Activated CD4-positive, alpha-beta T cell treated with anti-CD3 and anti-CD28 coated beads, Interleukin-2, amount 50 U/mL, for 48 hours (primary cell): Measurements from ENCODE around the gene SH3RF1.

Experiments
- DNase-seq, 2 experiments: peaks; one replicate each; pipeline ENCODE4 v3.0.0-alpha.2; 2020

The SH3RF1 gene

GRCh38 chr4:169058312-169058711 lies 212.4 kb downstream of the SH3RF1 start:
- DNase-seq: no peak

GRCh38 chr4:169054879-169055278 lies 215.9 kb downstream of the SH3RF1 start:
- no peak for DNase-seq

- DNase-seq: no peak
Measured at GRCh38 chr4:169052594-169052945, 218.2 kb downstream of the SH3RF1 start.

- no peak for DNase-seq
Measured at GRCh38 chr4:169051761-169052593, 218.8 kb downstream of the SH3RF1 start.

- DNase-seq: no peak
Measured at GRCh38 chr4:169050881-169051760, 219.6 kb downstream of the SH3RF1 start.

GRCh38 chr4:169050284-169050683 lies 220.5 kb downstream of the SH3RF1 start:
- DNase-seq: no peak

- no peak for DNase-seq
Measured at GRCh38 chr4:169048868-169049414, 221.8 kb downstream of the SH3RF1 start.

- DNase-seq: no peak
Measured at GRCh38 chr4:169047956-169048355, 222.8 kb downstream of the SH3RF1 start.

- DNase-seq: no peak
Measured at GRCh38 chr4:169045862-169046584, 224.7 kb downstream of the SH3RF1 start.

GRCh38 chr4:169044714-169045447 lies 225.9 kb downstream of the SH3RF1 start:
- DNase-seq: no peak
